ENCODE results near the gene TMX3. TPM values are rescaled to one million over a fixed set of nuclear protein-coding genes. Genes with fewer than 3 reads are reported as not detected.

TMX3 gene
- total RNA-seq, 1 experiment from 2014 or later = 39.5 TPM

DNA sequence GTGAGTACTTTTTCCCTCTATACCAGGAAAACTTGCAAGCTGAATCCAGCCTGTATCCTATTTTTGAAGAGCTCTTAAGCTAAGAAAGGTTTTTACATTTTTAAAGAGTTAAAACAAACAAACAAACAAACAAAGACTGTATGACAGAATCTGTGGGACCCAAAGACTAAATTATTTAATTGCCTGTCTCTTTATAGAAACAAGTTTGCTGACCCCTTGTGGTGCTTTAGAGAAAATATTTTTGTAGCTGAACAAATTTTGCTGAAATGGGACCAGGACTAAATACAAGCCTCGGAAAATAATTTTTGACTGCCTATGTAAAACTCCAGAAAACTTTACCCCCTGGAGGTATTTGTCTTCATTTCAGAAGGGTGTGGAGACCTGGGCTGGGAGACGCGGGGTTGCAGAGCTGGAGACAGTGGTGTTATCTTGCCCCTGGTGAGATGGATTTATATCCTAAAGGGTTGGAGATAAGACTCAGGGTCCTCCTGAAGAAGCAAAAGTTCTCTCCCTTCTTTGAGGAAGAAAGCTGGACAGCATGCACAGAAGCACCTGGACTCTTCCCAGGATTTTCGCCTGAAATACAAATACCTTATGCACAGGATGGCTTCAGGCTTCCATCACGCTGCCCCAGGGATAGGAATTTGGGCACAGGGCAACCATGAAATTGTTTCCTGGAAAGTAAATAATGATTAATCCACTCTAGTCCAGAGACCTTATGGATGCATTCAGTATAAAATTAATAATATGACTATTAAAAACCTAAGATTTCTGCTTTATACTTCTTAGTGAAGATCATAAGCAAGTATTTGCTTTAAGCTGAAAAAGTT, 54.3 kb downstream of the TMX3 start:
- Histone ChIP-seq H3K23me2 (ENCODE audit: insufficient read length, low read depth, low read length, poor library complexity, severe bottlenecking) (no peaks in the 10 kb centered on the region), H2BK15ac (ENCODE audit: low read depth, low read length) (no peak overlapping the region), H2BK120ac (ENCODE audit: low read depth, low read length, poor library complexity, severe bottlenecking) (no peak overlapping the region), H3K9ac (ENCODE audit: extremely low read depth, insufficient read length, low read length) (no peak overlapping the region), H3K27ac (ENCODE audit: insufficient read length, low read depth, low read length) (no peak overlapping the region), H4K20me1 (ENCODE audit: control insufficient read depth, insufficient read depth, insufficient read length) (no peaks in the 10 kb centered on the region), H3K18ac (ENCODE audit: insufficient read length, low read depth, low read length) (no peak overlapping the region), H3K4ac (ENCODE audit: low read depth, low read length) (no peak overlapping the region), H2BK12ac (ENCODE audit: insufficient read length, low read depth, low read length) (no peak overlapping the region), H4K91ac (ENCODE audit: insufficient read length, low read depth, low read length) (no peak overlapping the region), H3K4me2 (ENCODE audit: insufficient read depth, insufficient read length, low read length) (no peak overlapping the region), H2BK5ac (ENCODE audit: insufficient read length, low read length) (no peak overlapping the region), H2AFZ (ENCODE audit: low read length) (no peak overlapping the region), H3K79me1 (ENCODE audit: insufficient read depth, low read depth, low read length, poor library complexity, severe bottlenecking) (no peaks in the 10 kb centered on the region), H4K5ac (ENCODE audit: insufficient read length, low read depth, low read length) (no peak overlapping the region), H2AK5ac (ENCODE audit: insufficient read length, low read length) (no peak overlapping the region), H3K56ac (ENCODE audit: insufficient read length, low read depth, low read length) (no peak overlapping the region), H3K9me3 (ENCODE audit: control insufficient read depth, low read depth, low read length) (no peaks in the 10 kb centered on the region), H4K8ac (replicated peaks; ENCODE audit: insufficient read length, low read depth, low read length) (no peak overlapping the region), H2BK20ac (ENCODE audit: low read depth, low read length, poor library complexity, severe bottlenecking) (no peak overlapping the region), H3T11ph (ENCODE audit: low read length) (no peak overlapping the region), H3K23ac (ENCODE audit: insufficient read length, low read depth, low read length) (no peak overlapping the region), H3K79me2 (ENCODE audit: insufficient read depth, low read length) (no peaks in the 10 kb centered on the region), H3K27me3 (ENCODE audit: insufficient read depth, low read length) (no peaks in the 10 kb centered on the region), H3K14ac (ENCODE audit: insufficient read depth, low read length) (no peak overlapping the region), H3K4me1 (ENCODE audit: insufficient read depth, low read length) (no peaks in the 10 kb centered on the region)
- Mint-ChIP-seq H3K9me3 (no peaks in the 10 kb centered on the region), H3K4me3 (no peak overlapping the region), H3K36me3 (ENCODE audit: insufficient read depth in 1 of 3, low read depth in 3 of 3) (no peaks in the 10 kb centered on the region), H3K27ac (no peak overlapping the region), H3K4me1 (no peaks in the 10 kb centered on the region), H3K27me3 (ENCODE audit: low read depth) (no peaks in the 10 kb centered on the region)
- DNase-seq = no peak
- TF ChIP-seq, protein P1, sequence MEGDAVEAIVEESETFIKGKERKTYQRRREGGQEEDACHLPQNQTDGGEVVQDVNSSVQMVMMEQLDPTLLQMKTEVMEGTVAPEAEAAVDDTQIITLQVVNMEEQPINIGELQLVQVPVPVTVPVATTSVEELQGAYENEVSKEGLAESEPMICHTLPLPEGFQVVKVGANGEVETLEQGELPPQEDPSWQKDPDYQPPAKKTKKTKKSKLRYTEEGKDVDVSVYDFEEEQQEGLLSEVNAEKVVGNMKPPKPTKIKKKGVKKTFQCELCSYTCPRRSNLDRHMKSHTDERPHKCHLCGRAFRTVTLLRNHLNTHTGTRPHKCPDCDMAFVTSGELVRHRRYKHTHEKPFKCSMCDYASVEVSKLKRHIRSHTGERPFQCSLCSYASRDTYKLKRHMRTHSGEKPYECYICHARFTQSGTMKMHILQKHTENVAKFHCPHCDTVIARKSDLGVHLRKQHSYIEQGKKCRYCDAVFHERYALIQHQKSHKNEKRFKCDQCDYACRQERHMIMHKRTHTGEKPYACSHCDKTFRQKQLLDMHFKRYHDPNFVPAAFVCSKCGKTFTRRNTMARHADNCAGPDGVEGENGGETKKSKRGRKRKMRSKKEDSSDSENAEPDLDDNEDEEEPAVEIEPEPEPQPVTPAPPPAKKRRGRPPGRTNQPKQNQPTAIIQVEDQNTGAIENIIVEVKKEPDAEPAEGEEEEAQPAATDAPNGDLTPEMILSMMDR (conservative IDR thresholded peaks at IDR 0.05) = peak; percentile 77
- no CpG with 5 or more reads among the region's 5 CpGs for WGBS (ENCODE audit: extremely low coverage, insufficient read length, low lambda C conversion rate)
